Measurements from ENCODE around the gene CTNNBL1. TPM values are rescaled to one million over a fixed set of nuclear protein-coding genes. Genes with fewer than 3 reads are reported as not detected.

The CTNNBL1 gene
- total and polyA plus RNA-seq, 2 of the 4 experiments (the other 2 are of a cell fraction), result 29.9 to 34.1 TPM

GRCh38 chr20:37797669-37798175, 103.9 kb downstream of the CTNNBL1 start:
- Histone ChIP-seq H2BK120ac (ENCODE audit: low read depth, low read length) (no peak overlapping the region), H4K8ac (ENCODE audit: low read depth in 2 of 2, low read length in 2 of 2) (no peak overlapping the region), H3K4me2 (ENCODE audit: low read depth, low read length) (no peak overlapping the region), H3K9ac (ENCODE audit: low read depth, low read length) (no peak overlapping the region), H3K9me1 (ENCODE audit: insufficient read depth, low read length) (peaks cover 7% of the 10 kb centered on the region; the same call in 1 of the 2 replicates), H2BK5ac (ENCODE audit: low read depth, low read length, poor library complexity, severe bottlenecking) (no peak overlapping the region), H4K20me1 (ENCODE audit: insufficient read depth, low read length) (peaks cover 3% of the 10 kb centered on the region; the same call in 1 of the 2 replicates), H2BK15ac (ENCODE audit: low read depth, low read length) (no peak overlapping the region), H3K14ac (replicated peaks; ENCODE audit: low read depth, low read length) (no peak overlapping the region), H3K9me3 (ENCODE audit: control insufficient read depth, insufficient read depth, low read length) (no peaks in the 10 kb centered on the region), H3K4me3 (ENCODE audit: insufficient read depth, low read depth, low read length) (no peak overlapping the region), H3K27me3 (ENCODE audit: control insufficient read depth, insufficient read depth, low read length) (no peaks in the 10 kb centered on the region), H4K5ac (ENCODE audit: low read depth, low read length) (no peak overlapping the region), H3K79me1 (ENCODE audit: low read depth in 1 of 2, low read length in 2 of 2) (peaks cover 3% of the 10 kb centered on the region in 2 experiments; a peak in 1 of 4 replicates), H2AK9ac (replicated peaks; ENCODE audit: low read depth, low read length, poor library complexity) (no peak overlapping the region), H2BK20ac (ENCODE audit: low read depth, low read length) (no peak overlapping the region), H3K18ac (ENCODE audit: low read depth, low read length) (no peak overlapping the region), H3K23ac (ENCODE audit: low read depth, low read length) (no peak overlapping the region), H3K4me1 (ENCODE audit: control insufficient read depth, insufficient read depth, low read length) (no peaks in the 10 kb centered on the region), H2AFZ (replicated peaks; ENCODE audit: low read length, poor library complexity) (no peak overlapping the region), H4K91ac (ENCODE audit: insufficient read depth, low read depth, low read length) (no peak overlapping the region), H2AK5ac (ENCODE audit: low read depth, low read length) (no peak overlapping the region), H3K56ac (ENCODE audit: extremely low read depth, insufficient read depth, low read length) (no peak overlapping the region), H3K4ac (ENCODE audit: low read depth, low read length) (no peak overlapping the region), H3K36me3 (ENCODE audit: control insufficient read depth, insufficient read depth, low read length) (peaks cover 5% of the 10 kb centered on the region; the same call in 1 of the 2 replicates), H3K27ac (ENCODE audit: insufficient read depth, low read length) (no peak overlapping the region)
- ATAC-seq (ENCODE audit: low read depth) (no peak), DNase-seq (no peak)
- intact Hi-C loops (cut with micrococcal nuclease), result no loop called here
- BruUV-seq (replicated peaks), result no TSS peak
- 94% methylated on average over 2 of the region's 4 CpGs; no CpG with 5 or more reads in 1 of the 2 experiments for WGBS, 2 experiments (ENCODE audit: extremely low coverage in 2 of 2, insufficient read length in 1 of 2)
- in situ Hi-C loops (cut with MboI; ENCODE audit: low sequenced_read_pairs), result no loop called here
- dilution Hi-C loops (cut with HindIII; ENCODE audit: low sequenced_read_pairs, unreplicated experiment), result no loop called here
- CTCF ChIA-PET, result interaction anchor here (1.0 kb wide), 1 partner anchor 9 kb away, joined by 3 read pairs; no protein-coding TSS in a partner anchor
- no peak for TF ChIP-seq BHLHE40 (IDR thresholded peaks at IDR 0.05; ENCODE audit: low read depth, low read length)
- no peak for TF ChIP-seq FOS (IDR thresholded peaks at IDR 0.05; ENCODE audit: low read depth, low read length)
- no peak for TF ChIP-seq USF2 (IDR thresholded peaks at IDR 0.05; ENCODE audit: low read depth, low read length)
- TF ChIP-seq MAZ (IDR thresholded peaks at IDR 0.05; ENCODE audit: borderline replicate concordance, low read depth, low read length), result no peak
- TF ChIP-seq ELK1 (IDR thresholded peaks at IDR 0.05; ENCODE audit: borderline replicate concordance, low read depth, low read length), result no peak
- TF ChIP-seq RCOR1 (IDR thresholded peaks at IDR 0.05; ENCODE audit: insufficient replicate concordance, low read length), result no peak
- TF ChIP-seq NFE2L2 (IDR thresholded peaks at IDR 0.05; ENCODE audit: low read depth, low read length), result no peak
- TF ChIP-seq CEBPB (IDR thresholded peaks at IDR 0.05; ENCODE audit: low read depth, low read length), result no peak
- no peak for TF ChIP-seq POLR2A (IDR thresholded peaks at IDR 0.05; ENCODE audit: low read depth, low read length)
- TF ChIP-seq MAFK (IDR thresholded peaks at IDR 0.05; ENCODE audit: low read depth, low read length), result no peak
- TF ChIP-seq MXI1 (IDR thresholded peaks at IDR 0.05; ENCODE audit: borderline replicate concordance, low read depth, low read length), result no peak
- TF ChIP-seq RFX5 (IDR thresholded peaks at IDR 0.05; ENCODE audit: low read depth, low read length), result no peak
- TF ChIP-seq RAD21 (IDR thresholded peaks at IDR 0.05; ENCODE audit: low read length), result no peak
- no peak for TF ChIP-seq CTCF (conservative IDR thresholded peaks at IDR 0.05; ENCODE audit: low read depth, low read length)
- TF ChIP-seq CHD1 (IDR thresholded peaks at IDR 0.05; ENCODE audit: low read depth, low read length), result no peak
- TF ChIP-seq SMC3 (IDR thresholded peaks at IDR 0.05; ENCODE audit: low read depth, low read length), result no peak
- POLR2A ChIA-PET (ENCODE audit: unreplicated experiment), result no interaction called here
